Cardiac septum (tissue), 1 donor: Measurements from ENCODE around the gene C11orf16. TPM values are rescaled to one million over a fixed set of nuclear protein-coding genes. Genes with fewer than 3 reads are reported as not detected.
A peak's percentile ranks its signal among the peaks of the same experiment; 100 is the strongest.
"Not testable (repeated sequence)": the region's sequence is repeated elsewhere in the genome, so short reads cannot be mapped to it uniquely, and the experiment has no call there.

Experiments used
- DNase-seq: peaks from one replicate; pipeline ENCODE4 v3.0.0-alpha.2; 2020; ENCODE audit warnings: low spot score
- intact Hi-C: fragments of 100-400 bp; cut with DNase I; formaldehyde crosslinking; loops from one replicate; pipeline ENCODE4 v1.14.0; 2022
- total RNA-seq: library from RNA; stranded (reverse); fragmentation: NEBNext Ultra II Directional; extraction: Animal tissue kit (Norgen Biotek cat#: 25700); gene quantifications from one replicate; pipeline ENCODE4 v1.2.1, GENCODE V29; 2021
- donor health status: DM: no; HTN: no; CAD: no.

C11orf16 gene
- total RNA-seq, 1 donor from 2014 or later: not detected

DNA sequence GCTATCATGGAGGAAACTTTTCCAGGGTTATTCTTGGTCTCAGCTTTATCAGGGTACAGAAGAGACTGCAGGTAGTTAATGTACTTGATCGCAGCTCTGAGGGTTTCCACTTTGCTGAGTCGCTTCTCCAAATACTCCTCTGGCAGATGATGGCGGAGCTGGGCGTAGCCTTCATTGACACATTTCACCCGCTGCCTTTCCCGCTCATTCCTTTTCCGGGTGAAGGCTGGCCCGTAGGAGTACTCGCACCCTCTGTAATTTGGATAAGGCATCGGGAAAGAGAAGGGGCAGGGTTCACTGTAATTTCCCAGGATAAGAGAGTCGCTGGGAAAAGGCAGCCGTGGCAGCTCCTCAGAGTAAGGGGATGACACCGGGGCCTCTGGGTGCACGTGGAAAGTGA is 4.9 kb upstream of the C11orf16 start:
- intact Hi-C loops: no loop called here

GRCh38 chr11:8937159-8937558 is 4.4 kb upstream of the C11orf16 start:
- intact Hi-C loops: no loop called here
- DNase-seq: no peak

More for the DNA sequence above, 4.9 kb upstream of the C11orf16 start:
- no peak for DNase-seq

DNA sequence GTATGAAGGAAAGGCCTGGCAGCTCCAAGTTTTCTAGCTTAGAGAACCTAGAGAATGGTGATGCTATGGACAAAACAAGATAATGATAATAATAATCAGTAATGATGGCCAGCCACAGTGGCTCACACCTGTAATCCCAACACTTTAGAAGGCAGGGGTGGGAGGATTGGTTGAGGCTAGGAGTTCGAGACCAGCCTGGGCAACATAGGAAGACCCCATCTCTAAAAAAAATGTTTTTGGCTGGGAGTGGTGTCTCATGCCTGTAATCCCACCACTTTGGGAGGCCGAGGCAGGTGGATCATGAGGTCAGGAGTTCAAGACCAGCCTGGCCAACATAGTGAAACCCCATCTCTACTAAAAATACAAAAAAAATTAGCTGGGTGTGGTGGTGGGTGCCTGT is 3.0 kb upstream of the C11orf16 start:
- DNase-seq, intact Hi-C loops: not testable (repeated sequence)

- intact Hi-C loops: no loop called here
Observed at GRCh38 chr11:8934742-8935488, 2.2 kb upstream of the C11orf16 start.

DNA sequence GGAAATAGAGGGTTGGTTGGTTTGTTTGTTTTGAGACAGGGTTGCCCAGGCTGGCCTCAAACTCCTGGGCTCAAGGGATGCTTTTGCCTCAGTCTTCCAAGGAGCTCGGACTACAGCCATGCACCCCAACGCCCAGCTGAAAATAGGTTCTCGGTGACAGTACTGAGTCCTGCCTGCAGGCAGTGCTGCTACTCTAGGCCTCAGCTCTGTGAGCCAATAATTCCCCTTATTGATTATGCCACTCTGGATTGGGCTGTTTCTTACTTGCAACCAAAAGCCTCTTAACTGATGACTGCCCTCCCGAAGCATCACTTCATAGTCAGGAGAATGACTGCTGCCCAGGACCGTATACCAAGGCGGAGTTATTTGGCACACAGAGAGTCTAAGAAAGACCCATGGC is 1.2 kb upstream of the C11orf16 start:
- no peak for DNase-seq
- intact Hi-C loops: no loop called here

More at GRCh38 chr11:8934742-8935488, 2.2 kb upstream of the C11orf16 start:
- no peak for DNase-seq

DNA sequence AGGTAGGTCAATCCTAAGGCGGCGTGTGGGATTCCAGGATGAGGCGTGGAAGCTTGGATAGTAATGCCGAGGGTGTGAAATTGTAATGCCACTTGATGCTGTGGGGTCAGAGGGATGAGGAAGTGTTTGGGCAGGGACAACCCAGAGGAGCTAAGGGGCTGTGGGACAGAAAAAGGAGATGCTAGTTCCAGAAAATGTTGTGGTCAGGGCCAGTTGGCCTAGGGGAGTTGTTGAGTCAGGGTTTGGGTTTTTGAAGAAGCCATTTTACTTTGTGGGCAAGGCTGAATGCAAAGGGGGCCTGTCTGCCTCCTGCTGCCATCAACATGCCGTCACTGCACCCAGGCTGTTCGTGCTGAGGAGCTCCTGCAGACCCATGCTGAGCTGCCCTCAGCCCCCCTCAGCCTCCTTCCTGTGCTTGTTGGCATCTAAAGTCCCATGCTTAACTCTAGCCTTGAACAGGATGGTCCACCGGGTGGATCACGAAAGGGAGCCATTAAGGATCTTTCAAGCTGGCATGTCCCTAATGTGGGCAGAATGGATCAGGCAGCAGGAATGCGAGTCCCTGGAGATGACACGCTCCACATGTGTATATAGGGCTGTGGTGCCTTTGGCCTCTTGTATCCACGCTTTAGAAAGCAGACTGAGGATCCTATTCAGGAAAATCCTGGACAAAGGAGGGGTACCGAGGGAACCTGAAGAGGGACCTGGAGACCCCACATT is 2.1 kb downstream of the C11orf16 start:
- intact Hi-C loops: no loop called here
- DNase-seq: no peak

DNA sequence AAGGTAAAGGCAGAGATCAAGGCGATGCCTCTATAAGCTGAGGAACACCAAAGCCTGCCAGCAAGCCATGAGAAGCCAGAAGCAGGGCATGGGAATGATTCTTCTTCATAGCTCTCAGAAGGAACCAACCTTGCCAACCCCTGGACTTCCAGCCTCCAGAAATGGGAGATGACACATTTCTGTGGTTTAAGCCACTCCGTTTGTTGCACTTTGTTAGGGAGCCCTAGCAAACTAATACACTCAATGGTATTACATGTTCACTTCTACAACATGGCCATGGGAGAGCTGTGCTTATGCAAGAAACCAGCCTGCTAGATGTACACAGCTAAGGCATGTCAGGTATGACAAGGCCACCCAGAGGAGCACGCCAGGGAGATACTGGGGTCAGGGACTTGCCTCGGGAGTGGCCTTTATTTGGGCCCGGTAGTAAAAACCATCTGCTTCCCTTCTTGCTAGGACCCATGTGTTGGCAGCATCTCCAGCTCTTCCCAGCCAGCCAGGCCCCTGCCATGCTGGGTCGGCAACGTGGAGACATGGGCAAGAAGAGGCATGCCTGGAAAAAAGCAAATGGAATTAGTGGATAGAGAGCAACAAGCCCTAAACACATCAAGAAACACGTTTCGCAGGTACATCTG is 3.6 kb downstream of the C11orf16 start:
- DNase-seq: no peak
- intact Hi-C loops: no loop called here

- intact Hi-C loops: no loop called here
- DNase-seq: no peak
Observed at GRCh38 chr11:8928205-8928604, 4.5 kb downstream of the C11orf16 start.

DNA sequence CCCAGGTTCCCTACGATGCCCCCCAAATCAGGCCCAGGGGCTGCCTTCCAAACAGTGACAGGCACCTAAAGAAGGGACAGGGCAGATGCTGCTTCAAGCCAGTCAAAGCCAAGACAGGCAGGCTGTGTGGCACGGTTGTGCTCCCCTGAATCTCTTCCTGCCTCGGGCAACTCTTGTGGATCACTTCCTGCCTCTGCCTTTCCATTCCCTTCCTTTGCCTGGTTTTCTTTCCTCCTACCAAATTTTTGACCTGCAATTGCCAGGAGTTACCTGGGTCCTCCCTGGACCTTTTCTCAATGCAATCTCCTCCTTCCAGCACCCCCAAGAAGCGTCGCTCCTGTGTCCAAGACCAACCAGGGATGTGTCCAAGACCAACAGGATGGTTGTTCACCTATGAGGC is 5.5 kb downstream of the C11orf16 start:
- DNase-seq: no peak
- intact Hi-C loops: no loop called here

- DNase-seq: no peak
- intact Hi-C loops: no loop called here
Observed at GRCh38 chr11:8926236-8926635, 6.5 kb downstream of the C11orf16 start.

DNA sequence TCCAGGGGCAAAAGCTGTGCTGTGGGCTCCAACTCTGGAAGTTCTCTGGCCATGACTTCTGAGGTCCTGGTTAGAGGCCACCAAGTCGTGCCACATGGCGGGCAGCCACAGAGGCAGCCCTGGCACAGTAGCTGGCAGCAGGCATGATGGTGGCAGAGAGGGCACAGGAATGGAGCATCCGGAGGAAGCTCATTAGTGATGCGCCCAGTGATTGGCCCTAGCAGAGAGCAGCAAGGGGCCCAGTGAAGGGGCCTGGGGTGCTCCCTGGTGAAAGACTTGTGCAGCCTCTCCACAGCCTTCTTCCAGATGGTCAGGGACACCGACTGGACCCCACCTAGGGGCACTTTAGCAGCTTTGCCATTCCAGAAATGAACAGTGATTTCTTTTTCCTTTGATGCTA is 7.0 kb downstream of the C11orf16 start:
- intact Hi-C loops: no loop called here
- no peak for DNase-seq

- intact Hi-C loops: no loop called here
- DNase-seq: no peak
Observed at GRCh38 chr11:8922691-8923090, 10.1 kb downstream of the C11orf16 start.

DNA sequence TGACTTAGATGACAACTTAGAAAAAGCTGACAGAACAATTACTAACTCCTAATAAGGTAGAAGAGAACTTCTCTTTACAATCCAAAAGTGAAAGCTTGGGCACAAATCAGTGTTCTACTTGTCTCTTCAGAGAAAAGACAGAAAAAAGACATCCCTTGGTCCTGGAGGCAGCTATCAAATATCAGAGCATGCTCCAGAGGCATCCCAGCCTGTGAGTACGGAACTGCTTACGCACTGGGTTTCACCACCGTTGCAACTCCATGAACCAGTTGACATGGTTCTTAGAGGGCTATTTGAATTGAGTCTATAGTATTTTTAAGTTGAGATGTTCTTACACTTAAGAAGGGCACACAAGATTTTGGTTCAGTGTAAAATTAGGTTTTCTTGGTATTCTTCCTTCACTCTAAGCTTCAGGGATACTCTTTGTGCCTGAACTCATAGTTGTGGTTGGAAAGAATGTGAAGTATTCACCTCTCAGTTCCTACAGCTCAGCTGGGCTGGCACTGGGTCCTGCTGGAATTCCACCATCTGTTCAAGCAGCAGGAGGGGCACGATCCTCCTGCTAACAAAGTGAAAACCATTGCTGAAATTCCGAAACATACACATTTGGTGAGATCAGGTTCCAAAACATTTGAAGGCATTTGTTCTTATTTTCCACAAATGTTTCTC is 15.5 kb downstream of the C11orf16 start:
- intact Hi-C loops: loop anchor here (5.0 kb wide), 1 partner anchor 220 kb away; no protein-coding TSS in a partner anchor
- no peak for DNase-seq

DNA sequence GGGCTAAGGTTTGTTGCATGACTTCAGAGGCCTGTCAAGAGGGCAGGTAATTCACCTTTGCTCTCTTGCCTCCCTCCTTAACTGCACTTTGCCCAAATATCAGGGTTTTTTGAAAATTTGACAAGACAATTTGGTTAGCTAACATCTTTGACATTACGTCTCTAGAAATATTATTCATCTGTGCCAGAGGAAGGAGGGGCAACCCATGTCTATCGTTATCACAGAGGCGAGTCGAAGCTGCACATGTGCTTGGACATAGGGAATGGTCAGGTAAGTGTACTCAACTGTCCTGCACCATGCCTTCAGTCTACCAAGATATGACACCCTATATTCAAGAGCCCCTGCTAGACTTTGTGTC is 18.1 kb downstream of the C11orf16 start:
- DNase-seq: no peak
- intact Hi-C loops: loop anchor here (5.0 kb wide), 3 partner anchors 48 to 227 kb away; partner anchors contain the start of gene TMEM9B

GRCh38 chr11:8913961-8914660 is 18.6 kb downstream of the C11orf16 start:
- no peak for DNase-seq
- intact Hi-C loops: loop anchor here (5.0 kb wide), 2 partner anchors 48 to 227 kb away; partner anchors contain the start of gene TMEM9B

DNA sequence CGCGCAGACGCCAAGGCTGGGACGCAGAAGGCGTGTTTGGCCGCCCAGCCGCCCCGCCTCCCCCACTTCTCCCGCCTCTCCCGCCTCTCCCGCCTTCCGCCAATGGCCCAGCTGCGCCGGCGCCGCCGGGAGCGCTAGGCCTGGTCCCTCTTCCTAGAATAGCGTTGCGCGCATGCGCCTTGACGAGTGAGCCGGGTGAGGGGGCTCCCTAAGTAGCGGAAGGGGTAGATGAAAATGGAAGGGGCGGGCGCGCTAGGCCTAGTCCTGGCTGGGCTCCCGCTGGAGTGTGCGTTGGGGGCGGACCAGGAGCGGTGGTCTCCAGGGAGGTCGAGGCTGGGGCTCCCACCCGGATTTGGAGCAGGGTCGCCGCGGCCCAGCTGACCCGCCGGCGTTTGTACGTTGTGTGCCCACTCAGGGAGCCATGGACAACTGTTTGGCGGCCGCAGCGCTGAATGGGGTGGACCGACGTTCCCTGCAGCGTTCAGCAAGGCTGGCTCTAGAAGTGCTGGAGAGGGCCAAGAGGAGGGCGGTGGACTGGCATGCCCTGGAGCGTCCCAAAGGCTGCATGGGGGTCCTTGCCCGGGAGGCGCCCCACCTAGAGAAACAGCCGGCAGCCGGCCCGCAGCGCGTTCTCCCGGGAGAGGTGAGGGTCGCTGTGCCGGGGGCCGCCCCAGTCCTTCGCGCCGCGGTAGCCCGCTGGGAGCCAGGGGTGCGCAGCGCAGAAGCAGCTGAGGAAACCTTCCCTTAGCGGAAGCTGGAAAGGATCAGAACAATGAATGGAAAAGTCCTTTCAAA is 21.5 kb downstream of the C11orf16 start, which contains the start of gene AKIP1:
AKIP1 (plus strand) TSS at position 161 of the 795 bp plus-strand sequence; CDS start at position 422, 261 bp downstream.
- intact Hi-C loops: loop anchor here (2.0 to 5.0 kb wide), 3 partner anchors 40 to 224 kb away; partner anchors contain the start of gene TMEM9B
- peak; percentile 96 for DNase-seq

DNA sequence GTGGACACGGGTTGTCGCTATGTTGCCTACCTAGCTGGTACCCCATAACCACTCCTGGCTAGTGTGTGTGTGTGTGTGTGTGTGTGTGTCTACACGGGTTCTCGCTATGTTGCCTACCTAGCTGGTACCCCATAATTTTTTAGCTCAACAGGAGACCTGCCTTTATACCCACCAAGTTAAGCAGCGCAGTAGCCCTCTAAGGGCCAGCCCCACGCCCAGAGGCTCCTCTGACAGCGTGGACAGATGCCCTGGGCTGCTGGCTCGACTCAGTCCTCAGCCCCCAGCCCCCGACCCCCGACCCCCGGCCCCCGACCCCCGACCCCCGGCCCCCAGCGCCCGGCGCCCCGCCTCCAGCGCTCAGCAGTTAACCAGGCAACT is 22.1 kb downstream of the C11orf16 start:
- DNase-seq: no peak
- intact Hi-C loops: loop anchor here (2.0 to 5.0 kb wide), 3 partner anchors 40 to 223 kb away; partner anchors contain the start of gene TMEM9B

- intact Hi-C loops: no loop called here
- no peak for DNase-seq
Observed at GRCh38 chr11:8908099-8908498, 24.6 kb downstream of the C11orf16 start.
